ENCODE measurements around the gene CHD2.

CHD2 gene

DNA sequence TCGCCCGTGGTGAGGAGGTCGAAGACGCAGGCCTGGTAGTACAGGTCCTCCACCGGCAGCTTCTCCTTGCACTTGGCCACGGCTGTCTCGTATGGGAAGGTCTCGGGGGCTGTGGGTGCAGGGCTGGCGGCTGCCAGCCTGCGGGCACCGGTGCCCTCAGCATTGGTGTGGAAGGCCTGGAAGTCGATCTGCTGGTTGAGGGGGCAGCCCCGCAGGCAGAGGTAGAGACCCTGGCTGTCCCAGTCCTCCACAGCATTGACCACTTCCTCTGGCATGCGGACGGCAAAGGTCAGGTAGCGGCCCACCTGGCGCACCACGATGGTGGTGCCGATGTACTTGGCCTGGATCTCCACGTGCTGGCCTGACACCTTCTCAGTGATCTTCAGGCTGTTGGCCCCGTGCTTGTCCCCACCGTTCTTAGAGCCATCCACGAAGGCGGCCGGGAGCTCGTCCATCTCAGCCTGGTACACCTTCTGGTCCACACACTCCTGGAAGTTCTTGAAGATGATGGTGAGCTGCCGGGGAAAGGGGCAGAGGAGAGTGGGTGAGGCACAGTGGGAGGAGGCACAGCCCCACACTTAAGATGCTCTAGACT lies 145.2 kb downstream of the CHD2 start:
- Histone ChIP-seq H3K27me3 (ENCODE audit: control insufficient read depth, low read length) (no peaks in the 10 kb centered on the region), H3K9me2 (replicated peaks; ENCODE audit: control insufficient read depth, low read length) (no peaks in the 10 kb centered on the region), H3K4me2 (ENCODE audit: low read length) (no peak overlapping the region), H4K20me1 (ENCODE audit: control insufficient read depth, insufficient read depth, low read depth, low read length) (no peaks in the 10 kb centered on the region), H3K79me2 (ENCODE audit: control insufficient read depth, low read length) (no peaks in the 10 kb centered on the region), H3K4me1 (ENCODE audit: control insufficient read depth, low read length) (peaks cover 5% of the 10 kb centered on the region; the same call in 1 of the 2 replicates), H3K27ac (ENCODE audit: low read depth, low read length) (no peak overlapping the region), H3K4me3 (ENCODE audit: low read length) (no peak overlapping the region), H3F3A (ENCODE audit: control insufficient read depth, insufficient read depth) (no peaks in the 10 kb centered on the region), H3K9me3 (ENCODE audit: control insufficient read depth, insufficient read depth, low read length) (no peaks in the 10 kb centered on the region), H3K36me3 (ENCODE audit: control insufficient read depth, low read length) (no peaks in the 10 kb centered on the region)
- TF ChIP-seq, protein P1, sequence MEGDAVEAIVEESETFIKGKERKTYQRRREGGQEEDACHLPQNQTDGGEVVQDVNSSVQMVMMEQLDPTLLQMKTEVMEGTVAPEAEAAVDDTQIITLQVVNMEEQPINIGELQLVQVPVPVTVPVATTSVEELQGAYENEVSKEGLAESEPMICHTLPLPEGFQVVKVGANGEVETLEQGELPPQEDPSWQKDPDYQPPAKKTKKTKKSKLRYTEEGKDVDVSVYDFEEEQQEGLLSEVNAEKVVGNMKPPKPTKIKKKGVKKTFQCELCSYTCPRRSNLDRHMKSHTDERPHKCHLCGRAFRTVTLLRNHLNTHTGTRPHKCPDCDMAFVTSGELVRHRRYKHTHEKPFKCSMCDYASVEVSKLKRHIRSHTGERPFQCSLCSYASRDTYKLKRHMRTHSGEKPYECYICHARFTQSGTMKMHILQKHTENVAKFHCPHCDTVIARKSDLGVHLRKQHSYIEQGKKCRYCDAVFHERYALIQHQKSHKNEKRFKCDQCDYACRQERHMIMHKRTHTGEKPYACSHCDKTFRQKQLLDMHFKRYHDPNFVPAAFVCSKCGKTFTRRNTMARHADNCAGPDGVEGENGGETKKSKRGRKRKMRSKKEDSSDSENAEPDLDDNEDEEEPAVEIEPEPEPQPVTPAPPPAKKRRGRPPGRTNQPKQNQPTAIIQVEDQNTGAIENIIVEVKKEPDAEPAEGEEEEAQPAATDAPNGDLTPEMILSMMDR (IDR thresholded peaks at IDR 0.05; ENCODE audit: low read depth, low read length, poor library complexity, severe bottlenecking), result no peak
- TF ChIP-seq EZH2phosphoT487 (IDR thresholded peaks at IDR 0.05; ENCODE audit: borderline replicate concordance, low read length), result no peak

DNA sequence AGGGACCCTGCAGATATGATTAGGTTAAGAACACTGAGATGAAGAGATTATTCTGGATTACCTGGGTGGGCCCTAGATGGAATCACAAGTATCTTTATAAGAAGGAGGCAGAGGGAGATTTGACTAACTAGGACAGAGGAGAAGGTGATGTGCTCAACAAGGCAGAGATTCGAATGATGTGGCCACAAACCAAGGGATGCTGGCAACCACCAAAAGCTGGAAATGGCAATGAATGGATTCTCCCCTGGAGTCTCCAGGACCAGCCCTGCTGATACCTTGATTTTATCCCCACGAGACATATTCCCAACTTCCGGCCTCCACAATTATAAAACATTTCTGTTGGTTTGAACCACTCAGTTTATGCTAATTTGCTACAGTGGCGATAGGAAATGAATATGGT lies 146.0 kb downstream of the CHD2 start:
- H3K9me3 ChIP-seq (ENCODE audit: control insufficient read depth, insufficient read depth, low read length), result no peaks in the 10 kb centered on the region
- no peaks in the 10 kb centered on the region for H3K79me2 ChIP-seq (ENCODE audit: control insufficient read depth, low read length)
- no peaks in the 10 kb centered on the region for H3F3A ChIP-seq (ENCODE audit: control insufficient read depth, insufficient read depth)
- H3K27me3 ChIP-seq (ENCODE audit: control insufficient read depth, low read length), result no peaks in the 10 kb centered on the region
- peaks cover 5% of the 10 kb centered on the region; the same call in 1 of the 2 replicates for H3K4me1 ChIP-seq (ENCODE audit: control insufficient read depth, low read length)
- H4K20me1 ChIP-seq (ENCODE audit: control insufficient read depth, insufficient read depth, low read depth, low read length), result no peaks in the 10 kb centered on the region
- H3K4me2 ChIP-seq (ENCODE audit: low read length), result no peak overlapping the region
- H3K36me3 ChIP-seq (ENCODE audit: control insufficient read depth, low read length), result no peaks in the 10 kb centered on the region
- TF ChIP-seq EZH2phosphoT487 (IDR thresholded peaks at IDR 0.05; ENCODE audit: borderline replicate concordance, low read length), result no peak
- H3K4me3 ChIP-seq (ENCODE audit: low read length), result no peak overlapping the region
- no peak overlapping the region for H3K27ac ChIP-seq (ENCODE audit: low read depth, low read length)
- no peaks in the 10 kb centered on the region for H3K9me2 ChIP-seq (replicated peaks; ENCODE audit: control insufficient read depth, low read length)

DNA sequence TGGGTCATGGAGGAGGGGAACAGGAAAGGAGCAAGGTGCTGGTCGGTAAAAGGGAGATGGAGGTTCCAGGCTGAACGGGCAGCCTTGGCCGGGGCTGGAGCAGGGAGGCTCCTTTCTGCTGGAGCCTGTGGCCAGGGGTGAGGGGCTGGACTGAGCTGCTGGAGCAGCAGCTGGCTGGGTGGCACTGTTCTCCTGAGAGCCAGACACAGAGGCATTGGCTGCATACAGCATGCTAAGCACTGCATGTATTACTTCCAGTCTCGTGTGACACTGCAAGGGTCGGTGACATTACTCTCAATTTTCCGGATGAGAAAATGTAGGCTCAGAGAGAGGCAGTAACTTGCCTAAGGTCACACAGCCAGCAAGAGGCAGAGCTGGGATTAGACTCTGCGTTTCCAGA lies 146.6 kb downstream of the CHD2 start:
- Histone ChIP-seq H3K4me2 (ENCODE audit: low read length) (no peak overlapping the region), H3K4me1 (ENCODE audit: control insufficient read depth, low read length) (peaks cover 5% of the 10 kb centered on the region; the same call in 1 of the 2 replicates), H3K27me3 (ENCODE audit: control insufficient read depth, low read length) (no peaks in the 10 kb centered on the region), H3F3A (ENCODE audit: control insufficient read depth, insufficient read depth) (no peaks in the 10 kb centered on the region), H3K79me2 (ENCODE audit: control insufficient read depth, low read length) (no peaks in the 10 kb centered on the region), H4K20me1 (ENCODE audit: control insufficient read depth, insufficient read depth, low read depth, low read length) (no peaks in the 10 kb centered on the region), H3K36me3 (ENCODE audit: control insufficient read depth, low read length) (no peaks in the 10 kb centered on the region), H3K9me3 (ENCODE audit: control insufficient read depth, insufficient read depth, low read length) (no peaks in the 10 kb centered on the region), H3K4me3 (ENCODE audit: low read length) (no peak overlapping the region), H3K27ac (ENCODE audit: low read depth, low read length) (no peak overlapping the region), H3K9me2 (replicated peaks; ENCODE audit: control insufficient read depth, low read length) (no peaks in the 10 kb centered on the region)
- TF ChIP-seq EZH2phosphoT487 (IDR thresholded peaks at IDR 0.05; ENCODE audit: borderline replicate concordance, low read length), result no peak
- TF ChIP-seq, protein P1 (IDR thresholded peaks at IDR 0.05; ENCODE audit: low read depth, low read length, poor library complexity, severe bottlenecking), result no peak

DNA sequence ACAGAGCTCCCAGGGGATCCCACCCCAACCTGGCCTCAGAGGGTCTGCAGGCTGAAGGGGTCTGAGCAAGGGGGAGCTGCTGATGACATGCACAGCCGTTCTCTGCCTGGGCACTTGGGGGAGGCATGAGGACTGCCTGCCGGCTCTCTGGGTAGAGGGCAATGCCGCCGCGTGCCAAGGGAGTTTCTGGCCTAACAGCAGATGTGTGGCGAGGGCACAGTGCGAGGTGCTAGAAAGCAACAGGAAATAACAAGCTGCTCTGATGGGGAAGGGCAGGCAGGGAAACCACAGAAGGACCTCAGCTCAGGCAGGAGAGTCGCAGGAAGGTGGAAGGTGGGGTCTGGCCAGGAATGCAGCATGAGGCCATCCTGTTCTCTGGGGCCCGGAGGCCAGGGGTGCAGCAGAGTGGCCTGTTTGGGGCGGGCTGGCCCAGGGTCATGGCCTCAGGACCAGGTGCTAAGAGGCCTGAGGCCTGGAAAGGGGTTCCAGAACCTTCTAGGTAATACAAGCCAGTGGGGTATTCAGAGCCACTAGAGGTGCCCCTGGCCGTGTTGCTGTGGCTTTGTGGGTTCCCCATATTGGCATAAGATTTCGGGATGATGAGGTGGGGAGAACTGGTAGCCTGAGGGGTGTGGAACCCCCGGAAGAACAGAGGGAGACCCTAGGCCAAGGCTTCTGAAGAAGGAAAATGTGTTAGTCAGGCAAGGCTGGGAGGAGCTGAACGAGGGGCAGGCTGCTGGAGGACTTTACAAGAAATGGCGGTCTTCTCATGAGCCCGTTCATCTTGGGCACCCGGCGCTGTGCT lies 147.7 kb downstream of the CHD2 start:
- H3K9me2 ChIP-seq (replicated peaks; ENCODE audit: control insufficient read depth, low read length), result no peaks in the 10 kb centered on the region
- no peaks in the 10 kb centered on the region for H3K9me3 ChIP-seq (ENCODE audit: control insufficient read depth, insufficient read depth, low read length)
- TF ChIP-seq, protein P1 (IDR thresholded peaks at IDR 0.05; ENCODE audit: low read depth, low read length, poor library complexity, severe bottlenecking), result no peak
- TF ChIP-seq EZH2phosphoT487 (IDR thresholded peaks at IDR 0.05; ENCODE audit: borderline replicate concordance, low read length), result no peak
- H3K4me3 ChIP-seq (ENCODE audit: low read length), result no peak overlapping the region
- H3K27me3 ChIP-seq (ENCODE audit: control insufficient read depth, low read length), result no peaks in the 10 kb centered on the region
- no peaks in the 10 kb centered on the region for H4K20me1 ChIP-seq (ENCODE audit: control insufficient read depth, insufficient read depth, low read depth, low read length)
- no peaks in the 10 kb centered on the region for H3K36me3 ChIP-seq (ENCODE audit: control insufficient read depth, low read length)
- no peaks in the 10 kb centered on the region for H3F3A ChIP-seq (ENCODE audit: control insufficient read depth, insufficient read depth)
- no peak overlapping the region for H3K4me2 ChIP-seq (ENCODE audit: low read length)
- H3K27ac ChIP-seq (ENCODE audit: low read depth, low read length), result no peak overlapping the region
- H3K4me1 ChIP-seq (ENCODE audit: control insufficient read depth, low read length), result peaks cover 5% of the 10 kb centered on the region; the same call in 1 of the 2 replicates
- H3K79me2 ChIP-seq (ENCODE audit: control insufficient read depth, low read length), result no peaks in the 10 kb centered on the region
